ENCODE data around the gene PARP12. TPM values are rescaled to one million over a fixed set of nuclear protein-coding genes. Genes with fewer than 3 reads are reported as not detected.

Gene PARP12
- polyA plus RNA-seq, 1 donor, result 49.0 TPM

DNA sequence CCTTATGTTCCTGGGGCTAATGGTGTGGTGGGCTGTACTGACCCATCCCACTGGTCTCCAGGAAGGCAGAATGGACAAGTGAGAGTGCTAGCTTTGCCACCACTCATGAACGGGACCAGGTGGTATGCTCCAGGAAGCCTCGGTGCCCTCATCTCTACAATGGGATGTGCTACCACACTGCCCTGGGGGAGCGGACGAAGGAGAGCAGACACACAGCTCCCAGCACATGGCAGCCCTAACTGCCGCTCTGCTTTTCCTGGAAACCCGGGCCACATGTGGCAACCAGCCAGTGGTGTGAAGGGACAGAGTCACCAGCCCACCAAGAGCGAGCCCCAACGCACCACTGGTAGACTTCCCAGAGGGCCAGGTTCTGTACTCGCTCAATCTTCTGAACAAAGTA is 35.8 kb downstream of the PARP12 start:
- DNase-seq, result no peak
- no peaks in the 10 kb centered on the region for H3K4me1 ChIP-seq (ENCODE audit: control insufficient read depth, insufficient read depth, low read length)
- no peaks in the 10 kb centered on the region for H3K9me3 ChIP-seq (ENCODE audit: control insufficient read depth, low read depth, low read length)
- H3K27me3 ChIP-seq (ENCODE audit: control insufficient read depth, insufficient read depth, low read length), result no peaks in the 10 kb centered on the region
- H3K27ac ChIP-seq (ENCODE audit: low read length), result no peak overlapping the region
- no CpG with 5 or more reads among the region's 9 CpGs for WGBS (ENCODE audit: insufficient coverage, low lambda C conversion rate)
- H3K4me3 ChIP-seq (ENCODE audit: low read length), result no peak overlapping the region
- H3K36me3 ChIP-seq (ENCODE audit: control insufficient read depth, insufficient read depth, low read length), result peaks cover 55% of the 10 kb centered on the region

- no peak overlapping the region for H3K4me3 ChIP-seq (ENCODE audit: low read length)
- no peaks in the 10 kb centered on the region for H3K27me3 ChIP-seq (ENCODE audit: control insufficient read depth, insufficient read depth, low read length)
- no peaks in the 10 kb centered on the region for H3K9me3 ChIP-seq (ENCODE audit: control insufficient read depth, low read depth, low read length)
- H3K4me1 ChIP-seq (ENCODE audit: control insufficient read depth, insufficient read depth, low read length), result no peaks in the 10 kb centered on the region
- H3K27ac ChIP-seq (ENCODE audit: low read length), result no peak overlapping the region
- WGBS (ENCODE audit: insufficient coverage, low lambda C conversion rate), result 100% methylated on average over 1 of the region's 12 CpGs
- H3K36me3 ChIP-seq (ENCODE audit: control insufficient read depth, insufficient read depth, low read length), result peaks cover 53% of the 10 kb centered on the region
- no peak for DNase-seq
Observed at GRCh38 chr7:140025814-140026433, 36.8 kb downstream of the PARP12 start.

DNA sequence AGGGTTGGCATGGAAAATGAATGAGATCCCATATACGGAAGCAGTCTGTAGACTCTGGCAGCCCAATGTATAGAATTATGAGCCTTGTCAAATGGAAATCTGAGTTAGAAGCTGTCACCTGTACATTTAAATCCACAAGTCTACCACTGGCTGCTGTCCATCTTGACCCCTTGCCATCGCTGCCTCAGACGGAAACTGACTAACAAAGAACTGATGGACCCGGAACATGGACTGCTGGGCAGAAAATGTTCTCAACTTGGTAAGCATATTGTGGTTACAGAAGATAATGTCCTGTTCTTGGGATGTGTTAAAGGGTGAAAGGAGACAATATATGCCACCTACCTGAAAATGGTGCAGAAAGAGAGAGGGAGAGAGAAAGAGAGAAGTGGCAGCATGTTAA is 37.5 kb downstream of the PARP12 start:
- no peaks in the 10 kb centered on the region for H3K4me1 ChIP-seq (ENCODE audit: control insufficient read depth, insufficient read depth, low read length)
- peaks cover 53% of the 10 kb centered on the region for H3K36me3 ChIP-seq (ENCODE audit: control insufficient read depth, insufficient read depth, low read length)
- no peak overlapping the region for H3K4me3 ChIP-seq (ENCODE audit: low read length)
- no peak overlapping the region for H3K27ac ChIP-seq (ENCODE audit: low read length)
- no CpG with 5 or more reads among the region's 4 CpGs for WGBS (ENCODE audit: insufficient coverage, low lambda C conversion rate)
- H3K27me3 ChIP-seq (ENCODE audit: control insufficient read depth, insufficient read depth, low read length), result no peaks in the 10 kb centered on the region
- no peaks in the 10 kb centered on the region for H3K9me3 ChIP-seq (ENCODE audit: control insufficient read depth, low read depth, low read length)
- no peak for DNase-seq

GRCh38 chr7:140024585-140024984 is 38.2 kb downstream of the PARP12 start:
- no CpG with 5 or more reads among the region's 18 CpGs for WGBS (ENCODE audit: insufficient coverage, low lambda C conversion rate)

GRCh38 chr7:140023728-140024127 is 39.0 kb downstream of the PARP12 start:
- H3K9me3 ChIP-seq (ENCODE audit: control insufficient read depth, low read depth, low read length), result no peaks in the 10 kb centered on the region
- H3K4me3 ChIP-seq (ENCODE audit: low read length), result no peak overlapping the region
- WGBS (ENCODE audit: insufficient coverage, low lambda C conversion rate), result 86% methylated on average over 1 of the region's 6 CpGs
- H3K36me3 ChIP-seq (ENCODE audit: control insufficient read depth, insufficient read depth, low read length), result peaks cover 52% of the 10 kb centered on the region
- no peaks in the 10 kb centered on the region for H3K27me3 ChIP-seq (ENCODE audit: control insufficient read depth, insufficient read depth, low read length)
- no peak for DNase-seq
- H3K4me1 ChIP-seq (ENCODE audit: control insufficient read depth, insufficient read depth, low read length), result no peaks in the 10 kb centered on the region
- H3K27ac ChIP-seq (ENCODE audit: low read length), result no peak overlapping the region

More at GRCh38 chr7:140024585-140024984, 38.2 kb downstream of the PARP12 start:
- no peak overlapping the region for H3K27ac ChIP-seq (ENCODE audit: low read length)
- H3K27me3 ChIP-seq (ENCODE audit: control insufficient read depth, insufficient read depth, low read length), result no peaks in the 10 kb centered on the region
- H3K36me3 ChIP-seq (ENCODE audit: control insufficient read depth, insufficient read depth, low read length), result peaks cover 53% of the 10 kb centered on the region
- no peak for DNase-seq
- H3K4me3 ChIP-seq (ENCODE audit: low read length), result no peak overlapping the region
- no peaks in the 10 kb centered on the region for H3K4me1 ChIP-seq (ENCODE audit: control insufficient read depth, insufficient read depth, low read length)
- no peaks in the 10 kb centered on the region for H3K9me3 ChIP-seq (ENCODE audit: control insufficient read depth, low read depth, low read length)

DNA sequence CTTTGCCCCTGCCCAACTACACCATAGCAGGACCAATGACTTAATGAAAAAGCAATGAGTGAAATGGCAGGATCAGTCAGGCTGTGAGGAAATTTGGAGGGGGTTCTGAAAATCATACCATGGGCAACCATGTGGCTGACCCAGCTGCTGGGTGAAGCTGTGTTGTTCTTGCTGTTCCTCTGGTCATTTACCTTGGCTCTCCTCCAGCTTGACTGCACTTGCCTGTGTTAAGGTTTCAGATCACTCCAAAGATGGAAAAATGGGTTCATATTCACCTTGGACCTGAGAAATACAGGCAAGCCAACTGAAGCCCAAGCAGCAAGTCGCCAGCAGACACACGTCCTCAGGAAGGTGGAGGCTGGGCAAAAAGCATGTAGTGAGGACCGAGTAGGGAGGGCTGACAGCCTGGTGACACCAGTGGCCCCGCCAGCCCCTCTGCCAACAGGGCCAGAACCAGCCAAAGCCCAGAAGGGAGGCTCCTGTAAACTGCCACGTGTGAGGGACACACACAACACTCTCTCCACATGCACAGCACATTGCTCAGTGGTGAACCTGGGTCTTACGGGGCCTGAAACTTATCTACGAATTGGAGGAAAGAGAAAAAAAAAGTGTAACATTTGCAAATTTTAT is 40.1 kb downstream of the PARP12 start:
- Histone ChIP-seq H3K4me3 (ENCODE audit: low read length) (no peak overlapping the region), H3K36me3 (ENCODE audit: control insufficient read depth, insufficient read depth, low read length) (peaks cover 43% of the 10 kb centered on the region), H3K27me3 (ENCODE audit: control insufficient read depth, insufficient read depth, low read length) (no peaks in the 10 kb centered on the region), H3K27ac (ENCODE audit: low read length) (no peak overlapping the region), H3K4me1 (ENCODE audit: control insufficient read depth, insufficient read depth, low read length) (no peaks in the 10 kb centered on the region), H3K9me3 (ENCODE audit: control insufficient read depth, low read depth, low read length) (no peaks in the 10 kb centered on the region)
- DNase-seq, result no peak
- WGBS (ENCODE audit: insufficient coverage, low lambda C conversion rate), result no CpG with 5 or more reads among the region's 7 CpGs

DNA sequence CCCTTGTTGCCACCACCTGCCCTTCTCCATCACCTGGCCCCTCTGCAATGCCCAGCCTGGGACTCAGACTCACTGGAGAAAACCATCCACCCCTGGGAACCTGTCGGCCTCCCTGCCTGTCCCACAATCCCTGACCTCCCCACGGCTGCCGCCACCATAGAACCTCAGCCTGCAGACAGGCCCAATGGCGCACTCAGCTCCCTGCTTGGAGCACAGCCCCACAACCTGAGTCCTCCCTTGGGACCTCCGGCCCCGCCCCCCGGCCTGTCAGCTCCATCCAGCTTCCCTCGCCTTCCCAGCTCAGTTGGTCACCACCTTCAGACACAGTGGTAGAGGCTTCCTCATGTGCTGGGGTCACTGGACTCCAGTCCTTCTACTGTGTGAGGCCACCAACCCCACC is 41.1 kb downstream of the PARP12 start:
- no peak for DNase-seq
- Histone ChIP-seq H3K36me3 (ENCODE audit: control insufficient read depth, insufficient read depth, low read length) (peaks cover 32% of the 10 kb centered on the region), H3K27me3 (ENCODE audit: control insufficient read depth, insufficient read depth, low read length) (no peaks in the 10 kb centered on the region), H3K4me3 (ENCODE audit: low read length) (no peak overlapping the region), H3K9me3 (ENCODE audit: control insufficient read depth, low read depth, low read length) (no peaks in the 10 kb centered on the region), H3K27ac (ENCODE audit: low read length) (no peak overlapping the region), H3K4me1 (ENCODE audit: control insufficient read depth, insufficient read depth, low read length) (no peaks in the 10 kb centered on the region)
- WGBS (ENCODE audit: insufficient coverage, low lambda C conversion rate), result 92% methylated on average over 2 of the region's 8 CpGs

DNA sequence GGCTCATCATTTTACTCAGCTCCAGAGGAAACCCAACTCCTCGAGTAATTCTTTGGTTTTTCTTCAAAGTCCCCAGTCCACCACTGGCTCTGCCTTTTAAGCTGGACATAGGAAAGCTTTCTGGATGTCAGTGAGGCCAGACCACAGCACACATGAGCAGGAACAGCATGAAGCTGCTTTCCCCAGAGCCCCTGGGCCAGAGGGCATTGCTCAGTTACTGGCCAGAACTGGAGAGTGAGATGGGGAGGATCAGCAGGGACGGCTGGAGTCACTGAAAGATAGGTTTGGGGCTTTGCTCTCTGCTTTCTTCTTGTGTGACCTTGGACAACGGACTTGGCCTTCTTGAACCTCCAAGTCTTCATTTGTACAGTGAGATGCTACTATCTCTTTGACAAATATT is 43.1 kb downstream of the PARP12 start:
- DNase-seq, result no peak
- Histone ChIP-seq H3K4me1 (ENCODE audit: control insufficient read depth, insufficient read depth, low read length) (no peaks in the 10 kb centered on the region), H3K4me3 (ENCODE audit: low read length) (no peak overlapping the region), H3K36me3 (ENCODE audit: control insufficient read depth, insufficient read depth, low read length) (peaks cover 17% of the 10 kb centered on the region), H3K27ac (ENCODE audit: low read length) (no peak overlapping the region), H3K9me3 (ENCODE audit: control insufficient read depth, low read depth, low read length) (no peaks in the 10 kb centered on the region), H3K27me3 (ENCODE audit: control insufficient read depth, insufficient read depth, low read length) (no peaks in the 10 kb centered on the region)
- 67% methylated on average over 1 of the region's 3 CpGs for WGBS (ENCODE audit: insufficient coverage, low lambda C conversion rate)

GRCh38 chr7:140019172-140019571 is 43.6 kb downstream of the PARP12 start:
- H3K27ac ChIP-seq (ENCODE audit: low read length), result no peak overlapping the region
- no peak overlapping the region for H3K4me3 ChIP-seq (ENCODE audit: low read length)
- no peaks in the 10 kb centered on the region for H3K9me3 ChIP-seq (ENCODE audit: control insufficient read depth, low read depth, low read length)
- DNase-seq, result no peak
- H3K36me3 ChIP-seq (ENCODE audit: control insufficient read depth, insufficient read depth, low read length), result peaks cover 14% of the 10 kb centered on the region
- no peaks in the 10 kb centered on the region for H3K4me1 ChIP-seq (ENCODE audit: control insufficient read depth, insufficient read depth, low read length)
- no CpG with 5 or more reads among the region's 11 CpGs for WGBS (ENCODE audit: insufficient coverage, low lambda C conversion rate)
- no peaks in the 10 kb centered on the region for H3K27me3 ChIP-seq (ENCODE audit: control insufficient read depth, insufficient read depth, low read length)

DNA sequence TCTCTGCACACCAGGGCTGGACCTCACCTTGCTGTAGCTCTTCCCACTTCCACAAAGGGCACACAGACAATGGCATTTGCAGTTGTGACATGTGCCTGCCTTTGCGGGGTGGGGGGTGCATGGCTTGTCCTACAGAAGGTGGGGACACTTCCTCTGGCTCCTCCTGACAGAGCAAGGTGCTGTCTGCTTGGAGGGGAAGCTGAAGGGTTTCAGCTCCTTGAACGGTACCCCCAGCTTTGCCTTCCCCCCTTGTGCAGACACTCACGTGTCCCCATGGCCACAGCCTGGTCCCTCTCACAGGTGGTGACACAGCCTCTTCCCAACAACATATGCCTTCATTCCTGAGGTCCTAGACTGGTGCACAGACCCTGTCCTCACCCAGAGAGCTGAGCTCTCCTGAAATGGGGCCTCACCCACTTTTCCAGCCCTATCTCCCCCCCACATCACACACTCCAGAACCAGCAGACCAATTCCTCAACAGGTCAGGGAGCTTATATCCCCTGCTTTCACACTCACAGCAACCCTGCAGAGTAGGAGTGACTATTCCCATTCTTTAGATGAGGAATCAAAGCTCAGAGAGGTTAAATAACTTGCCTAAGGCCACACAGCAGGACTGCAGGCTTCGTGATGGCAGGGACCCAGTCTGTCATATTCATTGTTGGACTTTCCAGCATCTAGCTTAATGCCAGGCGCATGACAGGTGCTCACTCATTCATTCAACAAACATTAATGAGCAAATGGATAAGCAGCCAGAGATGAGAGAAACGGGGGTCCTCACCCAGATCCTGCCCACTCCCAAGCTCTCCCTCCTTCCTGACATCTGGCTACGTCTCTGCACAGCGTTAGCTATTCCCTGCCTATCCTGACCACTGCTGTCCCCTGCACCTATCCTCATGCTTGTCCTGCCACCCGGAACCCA is 44.4 kb downstream of the PARP12 start:
- H3K4me3 ChIP-seq (ENCODE audit: low read length), result no peak overlapping the region
- DNase-seq, result no peak
- H3K9me3 ChIP-seq (ENCODE audit: control insufficient read depth, low read depth, low read length), result no peaks in the 10 kb centered on the region
- no peaks in the 10 kb centered on the region for H3K27me3 ChIP-seq (ENCODE audit: control insufficient read depth, insufficient read depth, low read length)
- H3K36me3 ChIP-seq (ENCODE audit: control insufficient read depth, insufficient read depth, low read length), result peaks cover 9% of the 10 kb centered on the region
- no CpG with 5 or more reads among the region's 9 CpGs for WGBS (ENCODE audit: insufficient coverage, low lambda C conversion rate)
- H3K27ac ChIP-seq (ENCODE audit: low read length), result no peak overlapping the region
- no peaks in the 10 kb centered on the region for H3K4me1 ChIP-seq (ENCODE audit: control insufficient read depth, insufficient read depth, low read length)
